Activated CD4-positive, alpha-beta T cell treated with anti-CD3 and anti-CD28 coated beads, Interleukin-2, amount 50 U/mL, for 16 hours (primary cell): ENCODE measurements around the gene NKIRAS1.
"Not testable (repeated sequence)": the region's sequence is repeated elsewhere in the genome, so short reads cannot be mapped to it uniquely, and the experiment has no call there.

Experiments used
- DNase-seq: peaks from one replicate; pipeline ENCODE4 v3.0.0-alpha.2; 2020

NKIRAS1 gene

DNA sequence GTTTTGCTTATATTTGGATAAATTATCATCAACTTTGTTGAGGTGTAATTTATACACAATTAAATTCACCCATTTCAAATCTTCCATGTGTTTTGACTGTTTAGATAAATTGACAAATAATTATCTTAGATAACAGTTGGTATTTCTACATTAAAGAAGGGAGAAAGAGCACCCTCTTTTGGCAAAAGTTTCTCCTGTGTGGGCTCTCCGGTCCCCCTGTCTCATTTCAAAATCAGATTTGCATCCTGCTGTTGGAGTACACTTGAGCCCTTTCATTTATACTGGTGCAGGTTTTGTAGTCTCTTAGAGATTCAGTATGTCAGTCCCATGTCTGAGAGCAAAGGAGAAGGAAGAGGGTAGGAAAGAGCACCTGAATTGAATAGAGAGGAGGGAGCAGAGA lies 49.4 kb downstream of the NKIRAS1 start:
- no peak for DNase-seq

DNA sequence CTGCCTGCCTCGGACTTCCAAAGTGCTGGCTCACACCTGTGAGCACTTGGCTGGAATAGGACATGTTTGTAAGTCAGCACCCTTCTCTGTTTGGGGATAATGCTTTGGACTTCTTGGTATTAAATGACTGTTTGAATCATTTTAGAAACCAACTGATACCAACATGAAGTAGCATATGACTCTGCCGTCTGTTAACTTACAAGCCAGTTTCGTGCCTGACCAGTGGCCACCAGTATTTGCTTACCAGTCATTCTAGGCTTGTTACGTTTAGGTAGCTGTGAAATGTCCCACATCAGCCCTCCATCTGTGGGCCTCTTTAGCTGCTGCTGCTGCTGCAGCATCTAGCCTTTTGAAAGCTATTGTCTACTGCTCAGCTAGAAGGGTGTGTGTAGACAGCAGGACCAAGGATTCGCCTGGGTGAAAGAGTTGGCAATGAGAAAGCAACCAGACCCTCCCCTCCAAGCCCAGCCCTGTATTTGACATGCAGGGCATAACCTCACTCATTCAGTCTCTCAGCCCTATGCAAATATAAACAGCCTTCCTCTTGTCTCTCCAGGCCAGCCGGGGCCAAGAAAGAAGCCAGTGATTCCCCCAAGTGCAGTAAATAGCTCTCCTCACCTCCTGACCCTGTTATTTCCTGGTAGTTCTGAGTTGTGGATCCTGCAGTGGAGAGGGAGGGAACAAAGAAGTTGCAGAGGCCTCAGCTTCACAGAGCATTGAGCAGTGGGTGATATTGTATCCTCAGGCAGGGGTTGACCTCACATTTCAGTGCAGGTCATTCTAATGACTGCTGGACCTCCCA lies 51.0 kb downstream of the NKIRAS1 start:
- DNase-seq, result no peak

DNA sequence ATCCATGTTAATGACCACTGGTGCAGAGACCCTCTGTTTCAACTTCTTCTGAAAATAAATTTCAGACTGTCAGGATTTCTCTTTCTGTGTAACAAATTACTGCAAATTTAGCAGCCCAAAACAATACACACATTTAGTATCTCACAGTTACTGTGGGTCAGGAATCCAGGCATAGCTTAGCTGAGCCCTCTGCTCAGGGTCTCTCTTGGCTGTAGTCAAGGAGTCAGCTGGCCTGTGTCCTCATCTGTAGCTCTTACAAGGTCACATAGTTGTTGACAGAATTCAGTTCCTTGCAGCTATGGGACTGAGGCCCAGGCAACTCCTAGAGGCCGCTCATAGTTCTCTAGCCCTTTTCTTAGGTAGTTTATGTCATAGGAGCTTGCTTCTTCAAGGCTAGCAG lies 51.9 kb downstream of the NKIRAS1 start:
- DNase-seq, result no peak

DNA sequence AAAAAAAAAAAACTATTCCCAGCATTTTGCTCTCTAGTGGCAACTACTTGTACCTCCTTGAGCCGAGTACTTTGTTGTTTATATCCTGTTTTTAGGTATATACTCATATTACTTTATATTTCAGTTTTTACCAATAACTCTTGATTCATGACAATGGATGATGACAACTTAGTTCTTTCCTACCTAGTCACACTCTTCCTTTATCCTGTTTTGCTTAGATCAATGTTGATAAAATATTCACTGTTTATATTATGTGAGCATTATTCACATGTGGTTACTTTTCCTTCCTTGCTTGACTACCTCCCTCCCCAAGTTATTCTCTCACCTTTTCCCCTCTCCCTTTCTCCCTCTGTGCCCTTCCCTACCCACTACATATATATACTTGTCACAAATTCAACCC lies 53.7 kb downstream of the NKIRAS1 start:
- no peak for DNase-seq

DNA sequence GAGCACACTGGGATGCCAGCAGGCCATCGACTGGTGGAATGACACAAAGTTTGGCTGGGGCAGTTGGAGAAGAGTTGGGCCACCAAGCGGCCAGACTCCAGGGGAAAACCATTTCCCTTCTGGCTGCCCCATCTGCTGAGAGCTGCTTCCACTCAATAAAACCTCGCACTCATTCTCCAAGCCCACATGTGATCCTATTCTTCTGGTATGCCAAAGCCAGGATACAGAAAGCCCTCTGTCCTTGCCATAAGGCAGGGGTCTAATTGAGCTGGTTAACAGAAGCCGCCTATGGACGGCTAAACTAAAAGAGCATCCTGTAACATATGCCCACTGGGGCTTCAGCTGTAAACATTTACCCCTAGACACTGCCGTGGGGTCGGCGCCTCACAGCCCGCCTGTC lies 55.1 kb downstream of the NKIRAS1 start:
- no peak for DNase-seq

DNA sequence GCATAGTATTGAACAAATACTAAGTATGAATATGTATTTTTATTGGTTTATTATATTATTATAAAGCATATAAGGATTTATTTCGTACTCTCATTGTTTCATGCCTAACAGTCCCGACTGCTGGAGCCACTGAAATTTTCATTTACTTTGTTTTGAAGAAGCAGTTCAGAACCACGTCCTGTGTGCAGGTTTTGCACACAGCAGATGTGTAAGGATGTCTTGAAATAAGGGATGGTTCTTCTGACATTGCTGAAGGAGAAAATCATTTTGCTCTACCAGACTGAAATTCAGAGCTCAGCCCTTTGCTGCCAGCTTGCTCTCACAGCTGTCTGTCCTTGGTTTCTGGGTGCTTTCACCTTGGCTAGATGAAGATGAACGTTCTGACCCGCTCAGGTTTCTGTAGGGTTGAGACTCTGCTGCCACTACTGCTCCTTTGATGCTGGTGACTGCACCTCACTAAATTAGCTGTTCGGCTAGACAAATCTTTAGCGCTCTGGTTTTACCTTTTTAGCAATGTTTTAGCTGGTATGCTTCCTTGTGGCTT lies 56.9 kb downstream of the NKIRAS1 start:
- no peak for DNase-seq

DNA sequence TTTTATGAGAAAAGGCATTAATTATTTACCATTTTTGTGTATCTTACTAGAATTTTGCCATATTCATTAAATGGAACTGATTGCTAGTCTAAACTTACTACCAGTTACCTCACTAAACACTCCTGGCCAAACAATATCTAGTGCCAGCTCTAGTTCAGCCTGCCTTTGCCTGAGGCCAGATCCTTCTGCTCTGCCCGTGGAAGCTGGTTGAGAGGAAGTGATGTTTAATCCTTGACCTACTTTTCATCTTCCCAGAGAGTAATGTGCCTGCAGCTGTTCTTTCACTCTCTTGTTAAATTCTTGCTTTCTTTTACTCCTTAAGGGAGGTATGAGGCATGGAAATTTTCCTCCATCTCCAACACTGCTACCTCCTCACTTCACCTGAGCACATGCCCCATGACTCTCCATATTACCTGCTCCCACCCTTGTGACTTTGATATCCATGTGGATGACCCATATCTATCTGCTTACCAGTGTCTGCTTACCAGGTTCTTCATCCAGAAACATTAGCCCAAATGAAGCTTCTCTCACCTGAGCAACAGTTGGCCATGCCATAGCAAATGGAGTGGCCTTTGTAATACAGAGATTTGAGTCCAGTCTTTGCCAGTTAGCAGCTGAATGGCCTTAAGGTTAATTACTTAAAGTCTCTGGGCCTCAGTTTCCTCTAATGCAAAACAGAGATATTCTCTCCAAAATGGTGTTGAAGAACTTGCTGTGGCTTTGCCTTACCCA lies 57.6 kb downstream of the NKIRAS1 start:
- no peak for DNase-seq

DNA sequence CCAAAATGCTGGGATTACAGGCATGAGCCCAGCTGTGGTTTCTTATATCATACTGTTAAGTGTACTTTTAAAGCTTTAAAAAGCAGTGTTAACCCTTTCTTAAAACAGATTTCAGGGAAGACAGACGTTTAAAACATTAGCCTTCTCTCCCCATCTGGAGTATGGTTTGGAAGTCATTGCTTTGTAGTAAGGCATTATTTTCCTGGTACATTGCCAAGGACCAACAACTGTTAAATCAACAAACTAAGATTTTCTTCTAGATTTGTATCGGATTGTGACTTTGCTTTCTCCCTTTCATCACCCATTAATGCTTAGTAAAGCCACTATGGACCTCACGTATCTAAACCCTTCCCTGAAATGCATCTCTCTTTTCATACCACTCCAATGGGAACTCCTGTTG lies 60.5 kb downstream of the NKIRAS1 start:
- DNase-seq, result no peak

DNA sequence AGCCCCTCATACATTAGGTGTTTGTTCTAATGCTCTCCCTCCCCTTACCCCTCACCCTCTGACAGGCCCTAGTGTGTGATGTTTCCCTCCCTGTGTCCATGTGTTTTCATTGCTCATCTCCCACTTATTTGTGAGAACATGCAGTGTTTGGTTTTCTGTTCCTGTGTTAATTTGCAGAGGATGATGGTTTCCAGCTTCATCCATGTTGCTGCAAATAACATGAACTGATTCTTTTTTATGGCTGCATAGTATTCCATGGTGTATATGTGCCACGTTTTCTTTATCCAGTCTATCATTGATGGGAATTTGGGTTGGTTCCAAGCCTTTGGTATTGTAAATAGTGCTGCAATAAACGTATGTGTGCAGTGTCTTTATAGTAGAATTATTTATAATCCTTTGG lies 67.3 kb downstream of the NKIRAS1 start:
- not testable (repeated sequence) for DNase-seq

GRCh38 chr3:23845326-23846216 lies 71.2 kb downstream of the NKIRAS1 start:
- no peak for DNase-seq

GRCh38 chr3:23843869-23844268 lies 72.9 kb downstream of the NKIRAS1 start:
- no peak for DNase-seq
